HG02623 (cell line): ENCODE measurements around the gene BAIAP2.
"Not testable (repeated sequence)": the region's sequence is repeated elsewhere in the genome, so short reads cannot be mapped to it uniquely, and the experiment has no call there.

Experiments
- ATAC-seq: cut with Tn5 transposase; IDR thresholded peaks from one replicate; pipeline ENCODE4 v1.9.1; 2021; ENCODE audit warnings: moderate library complexity; ENCODE audit not compliant: unreplicated experiment

Gene BAIAP2

GRCh38 chr17:81066072-81066471 lies 31.1 kb downstream of the BAIAP2 start:
- ATAC-seq: no peak

DNA sequence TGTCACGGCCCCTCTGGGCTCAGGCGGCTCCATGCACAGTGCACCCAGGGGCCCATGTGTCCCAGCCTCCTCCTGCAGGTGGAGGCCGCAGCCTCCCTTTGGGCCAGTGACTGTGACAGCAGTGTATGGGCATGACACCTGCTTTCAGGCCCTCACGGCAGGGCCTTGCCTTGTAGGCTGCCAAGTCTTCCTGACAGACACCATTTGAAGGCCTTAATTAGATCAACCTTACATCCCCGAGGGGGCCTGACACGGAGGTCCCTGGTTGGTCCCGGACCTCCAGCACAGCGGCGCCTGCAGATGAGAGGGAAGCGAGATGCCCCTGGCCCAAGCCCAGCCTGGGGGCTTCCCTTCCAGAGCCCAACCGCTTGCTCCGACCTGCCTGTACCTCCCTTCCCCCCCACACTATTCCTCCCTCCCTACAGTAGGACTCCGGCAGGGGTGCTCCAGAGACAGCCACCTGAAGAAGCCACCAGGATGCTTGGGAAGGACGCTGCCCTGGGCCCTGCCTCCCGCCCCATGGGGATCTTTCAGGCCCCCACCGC lies 31.9 kb downstream of the BAIAP2 start:
- no peak for ATAC-seq

DNA sequence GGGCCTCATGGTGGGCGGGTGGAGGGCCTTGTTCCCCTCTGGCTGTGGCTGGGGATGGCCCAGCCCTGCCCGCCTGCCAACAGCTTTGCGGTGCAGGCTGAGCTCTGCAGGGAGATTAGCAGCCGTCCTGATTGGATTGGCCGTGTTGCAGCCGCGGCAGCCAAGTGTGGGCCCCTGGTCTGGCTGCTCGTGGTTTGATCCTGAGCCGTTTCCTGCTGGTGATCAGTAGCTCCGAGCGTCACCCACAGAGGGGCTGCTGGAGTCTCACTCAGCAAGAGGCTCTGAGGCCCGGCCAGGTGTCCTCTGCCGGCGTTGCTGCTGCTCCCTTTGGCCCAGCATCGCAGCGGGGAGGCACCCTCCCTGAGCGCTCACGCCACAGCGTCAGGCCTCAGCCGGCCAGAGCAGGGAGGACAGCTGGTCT lies 32.5 kb downstream of the BAIAP2 start:
- ATAC-seq: no peak

DNA sequence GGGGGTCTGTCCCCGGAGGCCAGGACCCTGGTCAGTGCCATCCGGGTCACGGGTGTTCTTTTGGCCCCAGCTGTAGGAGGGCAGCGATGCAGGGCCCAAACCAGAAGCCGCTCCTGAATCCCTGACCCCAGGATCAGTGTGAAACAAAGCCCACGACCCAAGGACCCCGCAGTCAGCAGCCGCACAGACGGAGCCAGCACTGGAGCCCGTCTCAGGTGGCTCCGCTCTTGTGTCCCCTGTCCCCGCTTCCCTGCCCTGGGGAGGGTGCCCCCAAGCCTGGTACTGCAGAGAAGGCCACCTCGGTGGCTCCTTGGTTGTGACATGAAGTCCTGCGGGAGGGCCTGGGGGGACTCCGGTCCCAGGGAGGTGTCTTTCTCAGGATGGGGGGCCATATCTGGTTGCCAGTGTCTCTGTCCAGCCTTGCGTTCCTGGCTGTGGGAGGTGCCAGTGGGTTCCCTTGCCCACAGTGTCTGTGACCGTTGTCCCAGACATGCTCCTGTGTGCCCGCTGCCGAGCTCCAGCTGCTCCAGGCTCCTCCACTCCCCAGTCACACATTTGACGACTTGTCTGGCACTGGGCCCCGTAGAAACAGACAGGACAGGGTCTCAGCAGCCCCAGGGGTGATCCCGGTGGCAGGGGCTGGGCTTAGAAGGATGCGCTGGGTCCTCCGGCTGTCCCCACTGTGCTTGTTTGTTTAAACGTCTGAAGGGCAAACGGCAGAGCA lies 33.6 kb downstream of the BAIAP2 start:
- ATAC-seq: no peak

DNA sequence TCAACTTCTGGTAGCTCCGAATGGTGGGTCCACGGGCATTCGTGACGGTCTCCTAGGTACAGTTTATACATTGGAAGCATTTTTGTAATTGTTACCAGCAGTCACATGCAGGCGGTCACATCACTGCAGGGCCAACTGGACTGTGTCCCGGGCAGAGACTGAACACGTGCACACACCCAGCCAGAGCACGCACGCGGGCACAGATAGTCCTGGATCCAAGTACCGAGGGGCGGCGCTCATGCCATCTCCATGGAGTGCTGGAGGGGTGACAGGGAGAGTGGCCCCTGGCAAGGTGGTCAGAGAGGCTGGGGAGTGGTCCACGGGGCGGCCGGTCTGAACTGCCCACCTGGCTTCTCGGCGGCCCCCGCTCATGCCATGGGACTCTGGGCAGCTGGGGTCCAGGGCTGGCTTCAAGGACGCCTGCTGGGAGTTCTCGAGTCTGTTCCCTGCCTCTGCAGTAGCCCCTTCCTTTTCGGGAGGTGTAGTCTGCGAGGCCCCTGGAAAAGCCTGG lies 34.2 kb downstream of the BAIAP2 start:
- no peak for ATAC-seq

GRCh38 chr17:81070541-81071246 lies 35.7 kb downstream of the BAIAP2 start:
- ATAC-seq: no peak

DNA sequence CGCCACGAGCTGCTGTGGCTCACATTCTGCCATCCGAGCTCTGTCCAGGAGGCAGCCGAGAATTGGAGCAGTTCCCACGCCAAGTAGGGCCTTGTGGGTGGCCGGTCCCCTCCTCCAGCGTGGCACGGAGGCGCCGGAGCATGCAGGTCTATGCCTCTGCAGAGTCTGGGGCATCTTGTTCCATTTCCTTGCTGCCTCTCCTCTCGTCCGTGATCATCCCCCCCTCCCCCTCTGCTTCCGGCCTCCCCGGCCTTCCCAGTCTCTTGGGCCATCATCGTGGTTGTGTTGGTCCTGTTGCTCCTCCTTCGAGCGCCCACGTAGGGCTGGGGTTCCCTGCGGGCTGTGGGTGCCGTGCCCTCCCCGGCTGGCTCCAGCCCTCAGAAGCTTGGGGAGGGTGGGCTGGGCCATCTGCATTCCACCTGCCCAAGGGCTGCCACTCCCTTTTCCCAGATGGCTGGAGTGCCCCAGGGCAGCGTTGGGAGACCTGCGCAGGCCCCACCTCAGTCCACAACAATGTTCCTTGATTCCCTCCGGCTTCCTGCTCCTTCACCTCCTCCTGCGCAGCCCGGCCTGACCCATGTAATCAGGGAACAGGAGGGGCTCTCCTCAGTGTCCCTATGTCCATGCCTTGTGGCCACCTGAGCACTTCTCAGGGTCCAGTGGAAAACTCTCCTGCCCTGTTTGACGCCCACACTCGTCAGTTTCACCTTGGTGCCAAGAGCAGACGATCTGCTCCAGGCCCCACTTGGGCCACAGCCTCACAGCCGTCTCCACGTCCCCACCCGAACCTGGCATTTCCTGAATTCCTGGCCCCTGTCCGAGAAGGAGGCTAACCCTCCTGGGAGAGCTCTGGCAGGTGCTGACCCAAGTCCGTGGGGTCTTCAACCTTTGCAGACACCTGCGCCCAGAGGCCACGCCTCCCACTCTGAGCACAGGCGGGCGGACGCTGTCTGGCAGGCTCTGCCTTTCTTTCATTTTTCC lies 37.1 kb downstream of the BAIAP2 start:
- ATAC-seq: no peak

DNA sequence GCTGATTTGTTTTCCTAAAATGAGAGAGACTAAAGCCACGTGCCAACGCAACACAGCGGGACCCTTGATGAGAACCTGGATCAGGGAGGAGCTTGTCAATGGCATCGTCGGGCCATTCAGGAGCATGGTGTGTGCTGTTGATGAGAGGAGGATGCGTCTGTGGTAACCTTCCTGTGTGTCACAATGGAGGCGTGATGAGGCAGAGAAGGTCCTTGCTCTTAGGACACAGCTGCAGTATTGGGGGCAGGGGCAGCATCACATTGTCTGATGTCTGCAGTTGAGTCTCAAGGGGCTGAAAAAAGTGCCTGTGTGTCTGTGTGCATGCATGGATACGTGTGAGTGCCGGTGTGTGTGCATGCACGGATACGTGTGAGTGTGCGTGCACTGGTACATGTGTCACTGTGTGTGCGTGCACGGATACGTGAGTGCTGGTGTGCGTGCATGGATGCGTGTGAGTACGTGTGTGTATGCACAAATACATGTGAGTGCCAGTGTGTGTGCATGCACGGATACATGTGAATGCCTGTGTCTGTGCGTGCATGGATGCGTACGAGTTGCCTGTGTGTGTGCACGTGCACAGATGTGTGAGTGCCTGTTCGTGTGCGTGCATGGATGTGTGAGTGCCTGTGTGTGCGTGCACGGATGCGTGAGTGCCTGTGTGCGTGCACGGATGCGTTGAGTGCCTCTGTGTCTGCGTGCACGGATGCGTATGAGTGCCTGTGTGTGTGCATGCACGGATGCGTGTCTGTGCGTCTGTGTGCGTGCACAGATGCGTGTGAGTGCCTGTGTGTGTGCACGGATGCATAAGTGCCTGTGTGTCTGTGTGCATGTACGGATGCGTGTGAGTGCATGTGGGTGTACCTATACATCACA lies 39.3 kb downstream of the BAIAP2 start:
- ATAC-seq: no peak

DNA sequence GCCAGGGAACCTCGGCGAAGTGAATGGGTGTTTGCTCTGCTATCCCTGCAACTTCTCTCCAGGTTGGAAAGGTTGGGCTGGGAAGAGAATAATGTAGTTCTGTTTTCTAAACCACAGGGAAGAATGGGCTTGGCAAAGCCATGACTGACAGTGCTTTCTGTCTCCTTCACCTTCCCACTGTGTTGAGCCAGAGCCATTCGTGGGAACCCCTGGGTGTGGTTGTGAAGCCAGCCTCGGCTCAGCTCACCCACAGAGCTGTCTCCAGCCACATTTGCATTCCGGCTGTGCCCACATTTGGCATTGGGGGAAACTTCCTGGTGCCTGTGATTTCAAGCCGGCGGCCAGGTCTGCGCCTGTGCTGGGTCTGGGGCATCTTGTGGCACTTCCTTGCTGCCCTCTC lies 39.9 kb downstream of the BAIAP2 start:
- ATAC-seq: no peak

GRCh38 chr17:81075307-81075706 lies 40.4 kb downstream of the BAIAP2 start:
- ATAC-seq: no peak

GRCh38 chr17:81076141-81076679 lies 41.3 kb downstream of the BAIAP2 start:
- ATAC-seq: no peak

DNA sequence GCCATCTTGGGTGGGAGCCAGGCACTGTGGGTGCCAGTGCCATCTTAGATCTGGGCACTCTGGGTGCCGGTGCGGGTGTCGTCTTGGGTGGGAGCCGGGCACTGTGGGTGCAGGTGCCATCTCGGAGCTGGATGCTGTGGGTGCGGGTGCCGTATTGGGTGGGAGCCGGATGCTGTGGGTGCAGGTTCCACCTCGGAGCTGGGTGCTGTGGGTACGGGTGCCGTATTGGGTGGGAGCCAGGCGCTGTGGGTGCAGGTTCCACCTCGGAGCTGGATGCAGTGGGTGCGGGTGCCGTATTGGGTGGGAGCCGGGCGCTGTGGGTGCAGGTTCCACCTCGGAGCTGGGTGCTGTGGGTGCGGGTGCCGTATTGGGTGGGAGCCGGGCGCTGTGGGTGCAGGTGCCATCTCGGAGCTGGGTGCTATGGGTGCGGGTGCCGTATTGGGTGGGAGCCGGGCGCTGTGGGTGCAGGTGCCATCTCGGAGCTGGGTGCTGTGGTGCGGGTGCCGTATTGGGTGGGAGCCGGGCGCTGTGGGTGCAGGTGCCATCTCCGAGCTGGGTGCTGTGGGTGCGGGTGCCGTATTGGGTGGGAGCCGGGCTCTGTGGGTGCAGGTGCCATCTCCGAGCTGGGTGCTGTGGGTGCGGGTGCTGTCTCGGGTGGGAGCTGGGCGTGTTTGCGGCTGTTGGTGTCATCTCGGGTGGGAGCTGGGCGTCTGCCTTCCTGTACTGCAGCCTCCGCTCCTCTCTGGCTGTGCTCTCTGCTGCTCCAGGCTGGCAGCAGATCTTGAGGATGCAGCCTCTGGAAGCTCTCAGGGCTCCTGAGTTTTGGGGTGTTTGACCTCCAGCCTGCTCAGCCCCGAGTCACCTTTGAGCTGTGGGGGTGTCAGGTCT lies 43.3 kb downstream of the BAIAP2 start:
- not testable (repeated sequence) for ATAC-seq

DNA sequence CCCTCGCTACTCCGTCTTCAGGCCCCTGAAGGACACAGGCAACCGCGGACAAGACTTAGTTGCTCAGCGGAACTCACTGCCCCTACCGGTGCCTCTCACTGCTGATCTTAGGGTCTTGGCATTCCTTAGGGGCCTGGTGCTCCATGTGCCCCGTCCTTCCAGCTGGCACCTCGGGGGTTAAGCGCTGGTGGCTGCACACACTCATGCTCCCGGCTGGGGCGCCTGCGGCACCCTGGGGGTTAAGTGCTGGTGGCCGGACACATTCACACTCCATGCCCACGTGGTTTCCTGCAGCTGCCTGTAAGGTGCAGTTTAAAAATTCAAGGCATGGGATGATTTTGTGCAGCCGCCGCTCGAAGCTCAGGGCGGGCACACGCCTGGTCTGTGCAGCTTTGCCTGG lies 45.1 kb downstream of the BAIAP2 start:
- ATAC-seq: no peak

DNA sequence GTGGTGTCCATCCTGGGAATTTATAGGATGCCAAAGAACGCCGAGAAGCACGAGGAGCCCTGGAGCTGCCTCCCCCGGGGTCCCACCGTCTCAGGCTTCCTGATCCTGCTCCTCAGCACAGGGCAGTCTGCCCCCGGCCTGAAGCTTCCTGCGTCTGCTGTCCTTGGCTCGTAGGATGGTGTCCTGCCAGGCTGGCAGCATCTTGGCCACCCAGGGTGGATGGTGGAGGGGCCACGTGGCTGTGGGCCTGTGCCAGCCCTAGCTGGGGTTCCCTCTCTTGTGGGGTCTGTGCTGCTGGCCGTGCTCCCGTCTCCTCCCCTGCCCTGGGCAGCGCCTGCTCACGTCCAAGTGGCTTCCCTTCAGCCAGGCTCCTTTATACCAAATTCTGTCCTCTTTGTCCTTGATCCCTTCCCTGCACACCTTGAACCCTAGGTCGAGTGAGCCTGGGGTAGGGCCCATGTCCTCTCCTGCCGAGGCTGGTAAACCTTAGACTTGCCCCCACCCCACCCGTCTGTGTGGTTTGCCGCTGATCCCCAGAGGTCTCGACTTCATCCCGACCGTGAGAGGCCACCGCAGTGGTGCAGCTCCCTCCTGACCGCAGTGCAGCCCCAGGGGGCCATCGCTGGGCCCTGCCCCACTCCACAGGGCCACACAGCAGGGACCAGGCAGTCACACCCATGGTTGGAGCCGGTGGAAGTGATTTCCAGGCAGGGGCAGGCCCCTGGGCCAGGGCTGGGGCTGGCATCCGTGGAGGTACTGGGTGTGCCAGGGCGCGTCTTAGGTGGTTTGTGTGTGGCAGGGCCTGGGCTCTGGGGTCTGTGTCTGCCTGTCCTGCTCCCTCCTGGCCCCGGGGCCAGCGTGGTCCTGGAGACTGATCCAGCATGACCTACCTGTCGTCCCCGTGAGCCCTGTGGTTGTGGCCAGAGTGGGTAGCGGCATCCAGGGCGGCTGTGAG lies 46.5 kb downstream of the BAIAP2 start:
- no peak for ATAC-seq

- no peak for ATAC-seq
Observed at GRCh38 chr17:81082177-81083073, 47.5 kb downstream of the BAIAP2 start.

DNA sequence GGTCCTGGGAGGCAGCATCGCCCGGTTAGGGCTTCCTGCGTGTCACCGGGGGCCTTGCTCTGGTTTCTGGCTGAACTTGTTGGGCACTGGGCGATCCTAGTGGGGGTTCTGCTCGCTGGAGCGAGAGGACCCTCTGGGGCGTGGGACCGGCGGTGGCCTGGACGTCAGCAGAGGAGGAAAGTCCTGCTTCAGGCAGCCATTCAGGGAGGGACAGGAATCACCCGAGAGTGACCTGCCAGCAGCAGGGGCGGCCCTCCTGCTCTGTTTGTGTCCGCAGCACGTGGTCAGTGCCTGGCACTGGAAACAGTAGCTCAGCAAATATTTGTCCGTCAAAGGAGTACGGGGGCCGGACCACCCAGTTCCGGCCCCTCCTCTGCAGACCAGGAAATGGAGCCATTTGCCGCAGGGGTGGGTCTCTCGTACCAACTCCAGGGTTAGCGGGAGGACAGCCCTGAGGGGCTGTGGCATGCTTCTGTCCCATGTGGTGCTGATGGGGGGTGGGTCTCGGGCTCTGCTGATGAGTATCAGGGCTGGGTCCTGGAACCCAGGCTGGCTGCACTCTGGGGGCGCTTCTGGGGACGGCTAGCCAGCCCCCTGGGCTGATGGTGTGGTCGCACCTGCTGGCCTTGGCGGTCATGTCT lies 48.3 kb downstream of the BAIAP2 start:
- ATAC-seq: no peak
